B cell (primary cell): ENCODE data around the gene HSP90B1. TPM values are rescaled to one million over a fixed set of nuclear protein-coding genes. Genes with fewer than 3 reads are reported as not detected.

ENCODE experiments used
- ATAC-seq: fragments of 200-7000 bp; cut with Tn5 transposase; one replicate; pipeline ENCODE4 v1.10.0; 2021; ENCODE audit warnings: low read depth, mild to moderate bottlenecking, moderate number of reproducible peaks, moderate library complexity
- CTCF ChIA-PET: fragments of 350-600 bp; sonication (Branson Sonifier 250); formaldehyde crosslinking; loops from one replicate; lab custom pipeline; 2021; ENCODE audit warnings: antibody characterized with exemption, inconsistent platforms; lab: Charles Lee
- POLR2A ChIA-PET: fragments of 350-600 bp; sonication (Branson Sonifier 250); formaldehyde crosslinking; loops from one replicate; lab custom pipeline; 2021; ENCODE audit warnings: antibody characterized with exemption; lab: Charles Lee
- DNase-seq: peaks from one replicate; pipeline ENCODE4 v3.0.0; 2013
- H2AFZ ChIP-seq: 2 replicates; pipeline ENCODE4 v1.6.1; 2012; ENCODE audit warnings: mild to moderate bottlenecking, low read depth, low read length; ENCODE audit not compliant: insufficient read depth, poor library complexity, severe bottlenecking
- H3K27ac ChIP-seq, 2 donors: 1 replicate in 1 of 2; 2 replicates in 1 of 2; pipeline ENCODE4 v1.5.1; 2012 to 2013; ENCODE audit warnings: low read length in 2 of 2, mild to moderate bottlenecking in 2 of 2, moderate library complexity in 1 of 2
- H3K27me3 ChIP-seq, 4 experiments: fragments of 200-600 bp in 1 of 4; sonication (generic) in 1 of 4; replicated peaks in 1 of 4; 1 replicate in 2 of 4; 2 replicates in 2 of 4; pipeline versions ENCODE4 v1.6.1 to v1.7.0; 2013 to 2016; ENCODE audit warnings: low read length in 3 of 4, mild to moderate bottlenecking in 2 of 4, mixed read lengths in 1 of 4, moderate library complexity in 1 of 4; ENCODE audit not compliant: insufficient read depth in 4 of 4, control insufficient read depth in 3 of 4; ENCODE audit errors: control extremely low read depth in 1 of 4
- H3K36me3 ChIP-seq, 2 experiments: replicated peaks in 1 of 2; 1 replicate in 1 of 2; 2 replicates in 1 of 2; pipeline versions ENCODE4 v1.6.1 to v1.7.1; 2013; ENCODE audit warnings: low read length in 1 of 2; ENCODE audit not compliant: insufficient read depth in 2 of 2, control insufficient read depth in 1 of 2; ENCODE audit errors: control extremely low read depth in 1 of 2, extremely low read depth in 1 of 2
- H3K4me1 ChIP-seq, 2 donors: fragments of 200-600 bp in 1 of 2; sonication (generic) in 1 of 2; 1 replicate in 1 of 2; 2 replicates in 1 of 2; pipeline versions ENCODE4 v1.5.1 to v1.6.1; 2013 to 2017; ENCODE audit warnings: low read length in 2 of 2; ENCODE audit not compliant: control insufficient read depth in 2 of 2, insufficient read depth in 2 of 2
- H3K4me2 ChIP-seq: replicated peaks from 2 replicates; pipeline ENCODE3; 2012; ENCODE audit warnings: mild to moderate bottlenecking, low read depth, low read length; ENCODE audit not compliant: poor library complexity, severe bottlenecking
- H3K4me3 ChIP-seq, 5 experiments: fragments of 200-600 bp in 1 of 5; sonication (generic) in 1 of 5; 1 replicate in 3 of 5; 2 replicates in 2 of 5; pipeline versions ENCODE4 v1.5.1 to v1.7.0; 2011 to 2016; ENCODE audit warnings: low read length in 4 of 5, mild to moderate bottlenecking in 4 of 5, low read depth in 2 of 5, control low read depth in 1 of 5, moderate library complexity in 1 of 5; ENCODE audit not compliant: insufficient read depth in 1 of 5; ENCODE audit errors: control extremely low read depth in 1 of 5, extremely low read depth in 1 of 5
- H3K79me2 ChIP-seq: fragments of 200-600 bp; sonication (generic); one replicate; pipeline ENCODE4 v1.6.0; 2016; ENCODE audit warnings: low read length; ENCODE audit not compliant: control insufficient read depth, insufficient read depth
- H3K9ac ChIP-seq: fragments of 200-600 bp; sonication (generic); 2 replicates; pipeline ENCODE4 v1.6.1; 2017; ENCODE audit warnings: mild to moderate bottlenecking, low read length, moderate library complexity
- H3K9me3 ChIP-seq, 3 donors: one replicate each; pipeline versions ENCODE4 v1.6.1 to v1.7.1; 2013; ENCODE audit warnings: low read length in 2 of 3; ENCODE audit not compliant: control insufficient read depth in 2 of 3, insufficient read depth in 1 of 3; ENCODE audit errors: control extremely low read depth in 1 of 3
- H4K20me1 ChIP-seq: 2 replicates; pipeline ENCODE4 v1.6.0; 2012; ENCODE audit warnings: mild to moderate bottlenecking, low read length; ENCODE audit not compliant: insufficient read depth, control insufficient read depth, poor library complexity, severe bottlenecking
- H3K27ac Mint-ChIP-seq: one replicate; pipeline ENCODE4 v1.8.0; 2021; ENCODE audit warnings: mixed read lengths
- H3K27me3 Mint-ChIP-seq: one replicate; pipeline ENCODE4 v1.8.0; 2021; ENCODE audit warnings: mixed read lengths
- H3K4me1 Mint-ChIP-seq: one replicate; pipeline ENCODE4 v1.8.0; 2021; ENCODE audit warnings: mixed read lengths
- H3K4me3 Mint-ChIP-seq: one replicate; pipeline ENCODE4 v1.8.0; 2021; ENCODE audit warnings: mixed read lengths
- H3K9me3 Mint-ChIP-seq: one replicate; pipeline ENCODE4 v1.8.0; 2022; ENCODE audit warnings: mixed read lengths; ENCODE audit not compliant: insufficient read depth
- EZH2 ChIP-seq: IDR thresholded peaks from 2 replicates; pipeline ENCODE4 v1.6.1; 2012; ENCODE audit warnings: borderline replicate concordance, low read depth, mild to moderate bottlenecking, moderate library complexity, low read length; ENCODE audit not compliant: insufficient read depth, poor library complexity, severe bottlenecking
- WGBS: methylation state at CpG from one replicate; pipeline ENCODE4 v1.1.5; 2013; ENCODE audit warnings: missing lambda C conversion rate; ENCODE audit not compliant: insufficient coverage; 5-methylcytosine and 5-hydroxymethylcytosine counted together
- intact Hi-C: fragments of 100-400 bp; cut with micrococcal nuclease; formaldehyde crosslinking; loops from one replicate; pipeline ENCODE4 v1.10.0; 2022
- polyA plus RNA-seq: library from polyadenylated mRNA; depleted of rRNA; stranded (reverse); fragments of >200 nt; gene quantifications from 2 replicates; pipeline ENCODE4 v1.2.3, GENCODE V29; 2012
- total RNA-seq, 2 donors: library from RNA; stranded (reverse); fragments of 120-200 nt in 1 of 2; gene quantifications; 1 replicate in 1 of 2; 2 replicates in 1 of 2; pipeline versions ENCODE4 v1.2.3 to v1.2.4, GENCODE V29; 2013 to 2022
- TF ChIP-seq, protein P1 (sequence below): fragments of 200-600 bp; IDR thresholded peaks from one replicate; pipeline ENCODE4 v1.8.0; 2022; ENCODE audit warnings: antibody characterized with exemption, mild to moderate bottlenecking

HSP90B1 gene
- total and polyA plus RNA-seq, 2 donors (not counting 1 experiment from before 2014, with no cell fraction given) = 94.5 to 203 TPM

DNA sequence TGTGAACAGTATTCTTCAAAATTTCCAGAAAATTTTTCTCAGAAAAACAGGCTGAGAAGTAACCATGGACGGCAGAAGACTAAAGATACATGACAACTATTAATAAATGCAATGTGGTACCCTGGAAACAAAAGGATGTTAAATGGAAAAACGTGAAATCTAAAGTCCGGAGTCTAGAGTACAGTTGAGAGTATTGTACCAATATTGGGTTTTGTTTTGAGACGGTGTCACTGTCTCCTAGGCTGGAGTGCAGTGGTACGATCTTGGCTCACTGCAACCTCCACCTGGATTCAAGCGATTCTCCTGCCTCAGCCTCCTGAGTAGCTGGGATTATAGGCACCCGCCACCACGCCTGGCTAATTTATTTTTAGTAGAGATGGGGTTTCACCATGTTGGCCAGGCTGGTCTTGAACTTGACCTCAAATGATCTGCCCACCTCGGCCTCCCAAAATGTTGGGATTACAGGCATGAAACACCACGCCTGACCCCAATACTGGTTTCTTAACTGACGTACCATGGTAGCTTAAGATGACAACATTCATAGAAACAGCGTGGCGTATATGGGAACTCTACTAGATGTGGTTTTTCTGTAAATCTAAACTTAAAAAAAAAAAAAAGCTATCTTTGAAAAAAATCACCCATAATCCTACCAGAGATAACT, 18.7 kb downstream of the HSP90B1 start:
- Mint-ChIP-seq H3K4me3 (no peak overlapping the region), H3K27ac (no peak overlapping the region), H3K27me3 (no peaks in the 10 kb centered on the region), H3K9me3 (no peaks in the 10 kb centered on the region), H3K4me1 (peaks cover 3% of the 10 kb centered on the region)
- Histone ChIP-seq H3K4me2 (no peak overlapping the region), H3K4me3 (no peak overlapping the region), H3K79me2 (no peaks in the 10 kb centered on the region), H3K4me1 (no peaks in the 10 kb centered on the region), H2AFZ (no peak overlapping the region), H3K36me3 (peaks cover 17 to 89% of the 10 kb centered on the region in 2 experiments), H3K27ac (no peak overlapping the region), H3K9me3 (no peaks in the 10 kb centered on the region), H3K27me3 (no peaks in the 10 kb centered on the region), H4K20me1 (no peaks in the 10 kb centered on the region), H3K9ac (no peak overlapping the region)
- no peak for DNase-seq
- TF ChIP-seq EZH2 = no peak
- TF ChIP-seq, protein P1, sequence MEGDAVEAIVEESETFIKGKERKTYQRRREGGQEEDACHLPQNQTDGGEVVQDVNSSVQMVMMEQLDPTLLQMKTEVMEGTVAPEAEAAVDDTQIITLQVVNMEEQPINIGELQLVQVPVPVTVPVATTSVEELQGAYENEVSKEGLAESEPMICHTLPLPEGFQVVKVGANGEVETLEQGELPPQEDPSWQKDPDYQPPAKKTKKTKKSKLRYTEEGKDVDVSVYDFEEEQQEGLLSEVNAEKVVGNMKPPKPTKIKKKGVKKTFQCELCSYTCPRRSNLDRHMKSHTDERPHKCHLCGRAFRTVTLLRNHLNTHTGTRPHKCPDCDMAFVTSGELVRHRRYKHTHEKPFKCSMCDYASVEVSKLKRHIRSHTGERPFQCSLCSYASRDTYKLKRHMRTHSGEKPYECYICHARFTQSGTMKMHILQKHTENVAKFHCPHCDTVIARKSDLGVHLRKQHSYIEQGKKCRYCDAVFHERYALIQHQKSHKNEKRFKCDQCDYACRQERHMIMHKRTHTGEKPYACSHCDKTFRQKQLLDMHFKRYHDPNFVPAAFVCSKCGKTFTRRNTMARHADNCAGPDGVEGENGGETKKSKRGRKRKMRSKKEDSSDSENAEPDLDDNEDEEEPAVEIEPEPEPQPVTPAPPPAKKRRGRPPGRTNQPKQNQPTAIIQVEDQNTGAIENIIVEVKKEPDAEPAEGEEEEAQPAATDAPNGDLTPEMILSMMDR = no peak
- intact Hi-C loops = no loop called here
- POLR2A ChIA-PET = interaction anchor here (0.6 kb wide), 1 partner anchor 1149 kb away, joined by 3 read pairs; no protein-coding TSS in a partner anchor
- WGBS = 91% methylated on average over 7 of the region's 13 CpGs
- ATAC-seq = no peak
- CTCF ChIA-PET = interaction anchor here (0.6 kb wide), 1 partner anchor 65 kb away, joined by 3 read pairs; no protein-coding TSS in a partner anchor

DNA sequence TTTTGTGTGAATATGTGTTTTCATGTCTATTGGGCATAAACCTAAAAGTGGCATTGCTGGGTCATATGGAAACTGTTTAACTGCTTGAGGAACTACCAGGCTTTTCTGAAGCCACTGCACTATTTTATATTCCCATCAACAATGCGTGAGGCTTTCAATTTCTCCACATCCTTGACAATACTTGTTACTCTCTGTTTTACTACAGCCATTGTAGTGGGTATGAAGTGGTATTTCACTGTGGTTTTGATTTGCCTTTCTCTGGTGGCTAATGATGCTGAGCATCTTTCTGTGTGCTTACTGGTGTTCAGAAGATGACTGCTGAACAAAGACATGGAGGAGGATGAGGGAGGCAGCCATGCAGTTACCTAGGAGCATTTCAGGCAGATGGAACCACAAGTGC, 22.3 kb downstream of the HSP90B1 start:
- Histone ChIP-seq H4K20me1 (no peaks in the 10 kb centered on the region), H3K9me3 (no peaks in the 10 kb centered on the region), H3K79me2 (peaks cover 25% of the 10 kb centered on the region), H3K27me3 (no peaks in the 10 kb centered on the region), H3K4me3 (no peak overlapping the region), H3K27ac (no peak overlapping the region), H3K4me2 (no peak overlapping the region), H3K4me1 (peaks cover 9 to 13% of the 10 kb centered on the region in 2 donors), H2AFZ (no peak overlapping the region), H3K36me3 (peaks cover under 1 to 55% of the 10 kb centered on the region in 2 experiments), H3K9ac (no peak overlapping the region)
- ATAC-seq (no peak), DNase-seq (no peak)
- Mint-ChIP-seq H3K27ac (no peak overlapping the region), H3K9me3 (no peaks in the 10 kb centered on the region), H3K4me3 (no peak overlapping the region), H3K27me3 (no peaks in the 10 kb centered on the region), H3K4me1 (peaks cover 27% of the 10 kb centered on the region)
- CTCF ChIA-PET = no interaction called here
- TF ChIP-seq, protein P1 = no peak
- no peak for TF ChIP-seq EZH2
- no CpG with 5 or more reads among the region's 1 CpG for WGBS
- intact Hi-C loops = no loop called here
- POLR2A ChIA-PET = no interaction called here
